ENCODE results near the gene APLN.

The APLN gene

GRCh38 chrX:129626026-129626425 lies 28.7 kb downstream of the APLN start:
- whole genome bisulfite sequencing, 2 experiments: 92 to 100% methylated on average over 2 to 3 of the region's 3 CpGs
- no peaks in the 10 kb centered on the region for H3K9me3 ChIP-seq (ENCODE audit: control insufficient read depth, low read length)
- no peaks in the 10 kb centered on the region for H3K27me3 ChIP-seq (ENCODE audit: control insufficient read depth, insufficient read depth, low read length, poor library complexity, severe bottlenecking)
- no peaks in the 10 kb centered on the region for H3K36me3 ChIP-seq (ENCODE audit: control insufficient read depth, insufficient read depth, low read length)
- H3K4me1 ChIP-seq (ENCODE audit: control insufficient read depth, insufficient read depth, low read length): no peaks in the 10 kb centered on the region
- no peak overlapping the region for H3K27ac ChIP-seq (ENCODE audit: insufficient read depth, low read depth, low read length, poor library complexity, severe bottlenecking)
- no peak overlapping the region for H3K4me3 ChIP-seq (ENCODE audit: insufficient read depth, low read depth, low read length)

- Histone ChIP-seq H3K9me3 (ENCODE audit: control insufficient read depth, low read length) (no peaks in the 10 kb centered on the region), H3K4me3 (ENCODE audit: insufficient read depth, low read depth, low read length) (no peak overlapping the region), H3K36me3 (ENCODE audit: control insufficient read depth, insufficient read depth, low read length) (no peaks in the 10 kb centered on the region), H3K27ac (ENCODE audit: insufficient read depth, low read depth, low read length, poor library complexity, severe bottlenecking) (peak overlapping the region; percentile 53), H3K27me3 (ENCODE audit: control insufficient read depth, insufficient read depth, low read length, poor library complexity, severe bottlenecking) (no peaks in the 10 kb centered on the region), H3K4me1 (ENCODE audit: control insufficient read depth, insufficient read depth, low read length) (no peaks in the 10 kb centered on the region)
- 14 to 19% methylated on average over 10 of the region's 10 CpGs for WGBS, 2 experiments
Observed at GRCh38 chrX:129622757-129623301, 31.9 kb downstream of the APLN start.

GRCh38 chrX:129618997-129619396 lies 35.8 kb downstream of the APLN start:
- WGBS, 2 experiments: 88 to 91% methylated on average over 4 of the region's 4 CpGs
- H3K4me1 ChIP-seq (ENCODE audit: control insufficient read depth, insufficient read depth, low read length): no peaks in the 10 kb centered on the region
- H3K27ac ChIP-seq (ENCODE audit: insufficient read depth, low read depth, low read length, poor library complexity, severe bottlenecking): no peak overlapping the region
- no peaks in the 10 kb centered on the region for H3K36me3 ChIP-seq (ENCODE audit: control insufficient read depth, insufficient read depth, low read length)
- H3K27me3 ChIP-seq (ENCODE audit: control insufficient read depth, insufficient read depth, low read length, poor library complexity, severe bottlenecking): no peaks in the 10 kb centered on the region
- no peaks in the 10 kb centered on the region for H3K9me3 ChIP-seq (ENCODE audit: control insufficient read depth, low read length)
- no peak overlapping the region for H3K4me3 ChIP-seq (ENCODE audit: insufficient read depth, low read depth, low read length)

- Histone ChIP-seq H3K27ac (ENCODE audit: insufficient read depth, low read depth, low read length, poor library complexity, severe bottlenecking) (no peak overlapping the region), H3K4me3 (ENCODE audit: insufficient read depth, low read depth, low read length) (no peak overlapping the region), H3K27me3 (ENCODE audit: control insufficient read depth, insufficient read depth, low read length, poor library complexity, severe bottlenecking) (no peaks in the 10 kb centered on the region), H3K4me1 (ENCODE audit: control insufficient read depth, insufficient read depth, low read length) (no peaks in the 10 kb centered on the region), H3K9me3 (ENCODE audit: control insufficient read depth, low read length) (no peaks in the 10 kb centered on the region), H3K36me3 (ENCODE audit: control insufficient read depth, insufficient read depth, low read length) (no peaks in the 10 kb centered on the region)
- 91% methylated on average over 6 of the region's 6 CpGs for WGBS, 2 experiments
Observed at GRCh38 chrX:129617420-129617819, 37.3 kb downstream of the APLN start.

GRCh38 chrX:129614481-129615255 lies 40.1 kb downstream of the APLN start:
- no peaks in the 10 kb centered on the region for H3K36me3 ChIP-seq (ENCODE audit: control insufficient read depth, insufficient read depth, low read length)
- H3K27me3 ChIP-seq (ENCODE audit: control insufficient read depth, insufficient read depth, low read length, poor library complexity, severe bottlenecking): no peaks in the 10 kb centered on the region
- 84 to 100% methylated on average over 5 of the region's 5 CpGs for WGBS, 2 experiments
- H3K4me3 ChIP-seq (ENCODE audit: insufficient read depth, low read depth, low read length): no peak overlapping the region
- H3K9me3 ChIP-seq (ENCODE audit: control insufficient read depth, low read length): no peaks in the 10 kb centered on the region
- H3K4me1 ChIP-seq (ENCODE audit: control insufficient read depth, insufficient read depth, low read length): no peaks in the 10 kb centered on the region
- no peak overlapping the region for H3K27ac ChIP-seq (ENCODE audit: insufficient read depth, low read depth, low read length, poor library complexity, severe bottlenecking)

GRCh38 chrX:129613596-129613995 lies 41.2 kb downstream of the APLN start:
- H3K27ac ChIP-seq (ENCODE audit: insufficient read depth, low read depth, low read length, poor library complexity, severe bottlenecking): no peak overlapping the region
- H3K27me3 ChIP-seq (ENCODE audit: control insufficient read depth, insufficient read depth, low read length, poor library complexity, severe bottlenecking): no peaks in the 10 kb centered on the region
- H3K9me3 ChIP-seq (ENCODE audit: control insufficient read depth, low read length): no peaks in the 10 kb centered on the region
- no peaks in the 10 kb centered on the region for H3K4me1 ChIP-seq (ENCODE audit: control insufficient read depth, insufficient read depth, low read length)
- no peak overlapping the region for H3K4me3 ChIP-seq (ENCODE audit: insufficient read depth, low read depth, low read length)
- H3K36me3 ChIP-seq (ENCODE audit: control insufficient read depth, insufficient read depth, low read length): no peaks in the 10 kb centered on the region

- no peaks in the 10 kb centered on the region for H3K9me3 ChIP-seq (ENCODE audit: control insufficient read depth, low read length)
- H3K4me3 ChIP-seq (ENCODE audit: insufficient read depth, low read depth, low read length): no peak overlapping the region
- no peaks in the 10 kb centered on the region for H3K27me3 ChIP-seq (ENCODE audit: control insufficient read depth, insufficient read depth, low read length, poor library complexity, severe bottlenecking)
- no peaks in the 10 kb centered on the region for H3K4me1 ChIP-seq (ENCODE audit: control insufficient read depth, insufficient read depth, low read length)
- H3K36me3 ChIP-seq (ENCODE audit: control insufficient read depth, insufficient read depth, low read length): no peaks in the 10 kb centered on the region
- 75 to 92% methylated on average over 2 of the region's 2 CpGs for WGBS, 2 experiments
- no peak overlapping the region for H3K27ac ChIP-seq (ENCODE audit: insufficient read depth, low read depth, low read length, poor library complexity, severe bottlenecking)
Observed at GRCh38 chrX:129612396-129612795, 42.4 kb downstream of the APLN start.

- Histone ChIP-seq H3K27me3 (ENCODE audit: control insufficient read depth, insufficient read depth, low read length, poor library complexity, severe bottlenecking) (no peaks in the 10 kb centered on the region), H3K4me3 (ENCODE audit: insufficient read depth, low read depth, low read length) (no peak overlapping the region), H3K36me3 (ENCODE audit: control insufficient read depth, insufficient read depth, low read length) (no peaks in the 10 kb centered on the region), H3K9me3 (ENCODE audit: control insufficient read depth, low read length) (no peaks in the 10 kb centered on the region), H3K4me1 (ENCODE audit: control insufficient read depth, insufficient read depth, low read length) (no peaks in the 10 kb centered on the region), H3K27ac (ENCODE audit: insufficient read depth, low read depth, low read length, poor library complexity, severe bottlenecking) (no peak overlapping the region)
- WGBS, 2 experiments: 90 to 100% methylated on average over 1 of the region's 1 CpG
Observed at GRCh38 chrX:129609395-129609794, 45.4 kb downstream of the APLN start.

- Histone ChIP-seq H3K27ac (ENCODE audit: insufficient read depth, low read depth, low read length, poor library complexity, severe bottlenecking) (no peak overlapping the region), H3K36me3 (ENCODE audit: control insufficient read depth, insufficient read depth, low read length) (no peaks in the 10 kb centered on the region), H3K27me3 (ENCODE audit: control insufficient read depth, insufficient read depth, low read length, poor library complexity, severe bottlenecking) (no peaks in the 10 kb centered on the region), H3K9me3 (ENCODE audit: control insufficient read depth, low read length) (no peaks in the 10 kb centered on the region), H3K4me3 (ENCODE audit: insufficient read depth, low read depth, low read length) (no peak overlapping the region), H3K4me1 (ENCODE audit: control insufficient read depth, insufficient read depth, low read length) (no peaks in the 10 kb centered on the region)
- WGBS, 2 experiments: 92 to 95% methylated on average over 3 of the region's 3 CpGs
Observed at GRCh38 chrX:129608496-129608895, 46.3 kb downstream of the APLN start.

- Histone ChIP-seq H3K9me3 (ENCODE audit: control insufficient read depth, low read length) (no peaks in the 10 kb centered on the region), H3K36me3 (ENCODE audit: control insufficient read depth, insufficient read depth, low read length) (no peaks in the 10 kb centered on the region), H3K4me1 (ENCODE audit: control insufficient read depth, insufficient read depth, low read length) (peaks cover 4% of the 10 kb centered on the region), H3K27me3 (ENCODE audit: control insufficient read depth, insufficient read depth, low read length, poor library complexity, severe bottlenecking) (no peaks in the 10 kb centered on the region), H3K4me3 (ENCODE audit: insufficient read depth, low read depth, low read length) (no peak overlapping the region), H3K27ac (ENCODE audit: insufficient read depth, low read depth, low read length, poor library complexity, severe bottlenecking) (no peak overlapping the region)
- 12 to 19% methylated on average over 2 to 4 of the region's 5 CpGs for WGBS, 2 experiments
Observed at GRCh38 chrX:129606918-129607317, 47.8 kb downstream of the APLN start.
